K562 (cell line): ENCODE data around the gene WFDC2. TPM values are rescaled to one million over a fixed set of nuclear protein-coding genes. Genes with fewer than 3 reads are reported as not detected.

Experiments
- CUX1 ChIP-seq: fragments of 200-800 bp; sonication (Bioruptor generic); IDR thresholded peaks from 2 replicates; pipeline ENCODE4 v1.6.1; 2016; ENCODE audit warnings: missing genetic modification characterization, missing compliant biosample characterization
- DMBX1 ChIP-seq: fragments of 250-450 bp; sonication (Bioruptor Pico); IDR thresholded peaks from 2 replicates; pipeline ENCODE4 v1.8.0; 2022; ENCODE audit warnings: inconsistent platforms, mild to moderate bottlenecking, moderate library complexity, borderline replicate concordance
- FOS ChIP-seq: IDR thresholded peaks from 3 replicates; pipeline ENCODE4 v1.6.1; 2011; ENCODE audit not compliant: insufficient read length; ENCODE audit errors: extremely low read depth
- FOXK1 ChIP-seq: sonication (generic); formaldehyde crosslinking; IDR thresholded peaks from 2 replicates; pipeline ENCODE4 v1.8.0; 2022; ENCODE audit warnings: missing genetic modification reagents, mild to moderate bottlenecking, borderline replicate concordance
- FOXM1 ChIP-seq, 2 experiments: fragments of 450-650 bp in 1 of 2; sonication (generic) in 1 of 2; formaldehyde crosslinking in 1 of 2; IDR thresholded peaks; 2 replicates each; pipeline versions ENCODE4 v1.6.1 to v1.9.0; 2017 to 2022; ENCODE audit warnings: low read depth in 2 of 2, mild to moderate bottlenecking in 2 of 2, missing genetic modification reagents in 1 of 2, moderate library complexity in 1 of 2
- GATAD2A ChIP-seq: fragments of 450-650 bp; IDR thresholded peaks from 2 replicates; pipeline ENCODE4 v1.6.1; 2017
- HDAC2 ChIP-seq: fragments of 450-650 bp; IDR thresholded peaks from 2 replicates; pipeline ENCODE4 v1.6.1; 2016; ENCODE audit warnings: mild to moderate bottlenecking
- HDAC8 ChIP-seq: fragments of 450-650 bp; IDR thresholded peaks from 2 replicates; pipeline ENCODE4 v1.6.1; 2016; ENCODE audit warnings: mild to moderate bottlenecking, missing genetic modification characterization, moderate library complexity, missing compliant biosample characterization
- KAT2B ChIP-seq: IDR thresholded peaks from one replicate; pipeline ENCODE4 v1.6.1; 2012; ENCODE audit warnings: low read depth, mild to moderate bottlenecking, control low read depth, inconsistent platforms, low read length, moderate library complexity
- KAT8 ChIP-seq: fragments of 450-650 bp; IDR thresholded peaks from 2 replicates; pipeline ENCODE4 v1.6.1; 2016; ENCODE audit warnings: low read depth, mild to moderate bottlenecking
- MAFF ChIP-seq: IDR thresholded peaks from 2 replicates; pipeline ENCODE4 v1.6.1; 2012; ENCODE audit warnings: low read length, improper control_type of control experiment
- MAX ChIP-seq: sonication (generic); formaldehyde crosslinking; IDR thresholded peaks from 2 replicates; pipeline ENCODE4 v1.9.0; 2022; ENCODE audit warnings: mild to moderate bottlenecking, missing genetic modification reagents
- PHF8 ChIP-seq: fragments of 200-600 bp; sonication (generic); IDR thresholded peaks from 2 replicates; pipeline ENCODE4 v1.6.1; 2012; ENCODE audit warnings: mixed run types, mild to moderate bottlenecking, inconsistent platforms, low read length, moderate library complexity, borderline replicate concordance
- RAD21 ChIP-seq, 2 experiments: fragments of 250-450 bp in 1 of 2; fragments of 450-650 bp in 1 of 2; sonication (Bioruptor Pico) in 1 of 2; formaldehyde crosslinking in 1 of 2; IDR thresholded peaks in 1 of 2; conservative IDR thresholded peaks in 1 of 2; 2 replicates each; pipeline versions ENCODE4 v1.4.0 to v1.8.0; 2020 to 2022; ENCODE audit warnings: mild to moderate bottlenecking in 2 of 2, moderate library complexity in 1 of 2
- ZBTB33 ChIP-seq: sonication (generic); formaldehyde crosslinking; IDR thresholded peaks from 2 replicates; pipeline ENCODE4 v1.8.1; 2023; ENCODE audit warnings: mild to moderate bottlenecking, missing genetic modification reagents
- ZKSCAN3 ChIP-seq: fragments of 250-450 bp; sonication (Bioruptor Pico); IDR thresholded peaks from 2 replicates; pipeline ENCODE4 v1.4.0; 2020
- ZNF512 ChIP-seq: IDR thresholded peaks from 2 replicates; pipeline ENCODE4 v1.6.1; 2016; ENCODE audit warnings: missing genetic modification characterization, missing compliant biosample characterization
- ZNF551 ChIP-seq: fragments of 250-450 bp; sonication (Bioruptor Pico); IDR thresholded peaks from 2 replicates; pipeline ENCODE4 v1.5.0; 2021; ENCODE audit warnings: mild to moderate bottlenecking, moderate library complexity
- polyA plus RNA-seq, 8 experiments: library from polyadenylated mRNA; depleted of rRNA in 4 of 8; stranded (reverse) in 5 of 8; unstranded in 3 of 8; fragments of >200 nt; fragmentation: Nextera tagmentation in 2 of 8; fragmentation: Illumina TruSeq in 1 of 8; extraction: Ambion mirVana in 2 of 8; extraction: Trizol in 1 of 8; gene quantifications; 2 replicates each; pipeline versions ENCODE4 v1.2.1 to v1.2.3, GENCODE V29; 2011 to 2014; ENCODE audit warnings: inconsistent platforms in 1 of 8, missing spikeins in 1 of 8
- total RNA-seq, 7 experiments: library from RNA; depleted of rRNA in 6 of 7; stranded (reverse); fragments of >200 nt in 6 of 7; fragmentation: Illumina TruSeq in 2 of 7; extraction: Trizol in 2 of 7; gene quantifications; 2 replicates each; pipeline versions ENCODE4 v1.2.1 to v1.2.3, GENCODE V29; 2011 to 2021; ENCODE audit warnings: low replicate concordance in 1 of 7

WFDC2 gene
- total and polyA plus RNA-seq, 9 of the 15 experiments (the other 6 are each of a cell fraction or from before 2014, with no cell fraction given) = not detected

- TF ChIP-seq CUX1 = no peak
- no peak for TF ChIP-seq KAT2B
- peak; percentile 62 for TF ChIP-seq HDAC2
- TF ChIP-seq ZNF512 (tag) = no peak
- no peak for TF ChIP-seq ZNF551 (CRISPR knock-in tag)
- TF ChIP-seq MAX (CRISPR knock-in tag) = peak; percentile 95
- TF ChIP-seq DMBX1 (CRISPR knock-in tag) = no peak
- no peak for TF ChIP-seq FOXK1
- TF ChIP-seq PHF8 = no peak
- peak; percentile 25 to 40; a peak in 2 of 4 replicates for TF ChIP-seq RAD21 (CRISPR knock-in tag; conservative IDR thresholded peaks at IDR 0.05 in 1 of 2, IDR thresholded peaks at IDR 0.05 in 1 of 2)
- no peak for TF ChIP-seq ZBTB33
- no peak for TF ChIP-seq KAT8
- no peak for TF ChIP-seq GATAD2A
- no peak for TF ChIP-seq ZKSCAN3 (CRISPR knock-in tag)
- TF ChIP-seq FOS = no peak
- TF ChIP-seq HDAC8 (tag) = no peak
- no peak for TF ChIP-seq MAFF
- no peak for TF ChIP-seq FOXM1 (IDR thresholded peaks at IDR 0.05; ENCODE audit: low read depth)
- no peak for TF ChIP-seq FOXM1 (CRISPR knock-in tag; IDR thresholded peaks at IDR 0.05; ENCODE audit: low read depth)
These were observed 42.1 kb upstream of the WFDC2 start (continued) for GRCh38 chr20:45427236-45428149.
